Stimulated activated CD8-positive, alpha-beta memory T cell treated with anti-CD3 and anti-CD28 coated beads, Interleukin-15, amount 100 ng/mL, for 48 hours (primary cell): ENCODE measurements around the gene SPNS1.
A peak's percentile ranks its signal among the peaks of the same experiment; 100 is the strongest.
"Not testable (repeated sequence)": the region's sequence is repeated elsewhere in the genome, so short reads cannot be mapped to it uniquely, and the experiment has no call there.

Source experiments
- DNase-seq, 2 donors: peaks; one replicate each; pipeline ENCODE4 v3.0.0-alpha.2; 2020; ENCODE audit warnings: low read depth in 2 of 2

SPNS1 gene

GRCh38 chr16:28974437-28975157, at the start of gene SPNS1:
Gene SPNS1, plus strand, starts transcription at chr16:28974778. Its CDS starts 374 bp downstream, at chr16:28975152.
- peak; percentile 94 to 95 for DNase-seq

- peak; percentile 76 for DNase-seq
Measured at GRCh38 chr16:28925386-28926228, 49.0 kb upstream of the SPNS1 start.

GRCh38 chr16:28926284-28926683, 48.3 kb upstream of the SPNS1 start:
- not testable (repeated sequence) for DNase-seq

- no peak for DNase-seq
Measured at GRCh38 chr16:28927815-28928214, 46.8 kb upstream of the SPNS1 start.

- no peak for DNase-seq
Measured at GRCh38 chr16:28930203-28930602, 44.4 kb upstream of the SPNS1 start.

GRCh38 chr16:28930652-28931051, 43.9 kb upstream of the SPNS1 start:
- DNase-seq = no peak

GRCh38 chr16:28931801-28932225, 42.8 kb upstream of the SPNS1 start, which contains the start of gene CD19:
Gene CD19, plus strand, starts transcription at chr16:28931971. Its CDS starts 30 bp downstream, at chr16:28932001.
- no peak for DNase-seq

GRCh38 chr16:28932339-28933141, 42.0 kb upstream of the SPNS1 start:
- no peak for DNase-seq

GRCh38 chr16:28933171-28933570, 41.4 kb upstream of the SPNS1 start:
- DNase-seq = no peak

GRCh38 chr16:28935346-28935745, 39.2 kb upstream of the SPNS1 start:
- no peak for DNase-seq

GRCh38 chr16:28935924-28936783, 38.4 kb upstream of the SPNS1 start:
- peak; percentile 75 to 84 for DNase-seq

GRCh38 chr16:28936784-28937155, 37.8 kb upstream of the SPNS1 start:
- DNase-seq = no peak

- no peak for DNase-seq
Measured at GRCh38 chr16:28937222-28937876, 37.2 kb upstream of the SPNS1 start.

GRCh38 chr16:28938721-28939120, 35.9 kb upstream of the SPNS1 start:
- DNase-seq = no peak

GRCh38 chr16:28939825-28940224, 34.8 kb upstream of the SPNS1 start:
- not testable (repeated sequence) for DNase-seq

GRCh38 chr16:28943281-28943680, 31.3 kb upstream of the SPNS1 start:
- no peak for DNase-seq

- no peak for DNase-seq
Measured at GRCh38 chr16:28946681-28947080, 27.9 kb upstream of the SPNS1 start.

GRCh38 chr16:28950648-28951409, 23.7 kb upstream of the SPNS1 start, which contains the start of gene NFATC2IP:
Gene NFATC2IP, plus strand, starts transcription at chr16:28950937. Its CDS starts 75 bp downstream, at chr16:28951012.
- DNase-seq = peak; percentile 98 to 99

GRCh38 chr16:28951410-28951943, 23.1 kb upstream of the SPNS1 start:
- no peak for DNase-seq
